ENCODE measurements around the gene HSD11B2. TPM values are rescaled to one million over a fixed set of nuclear protein-coding genes. Genes with fewer than 3 reads are reported as not detected.

HSD11B2 gene
- total RNA-seq, 1 experiment from 2014 or later, result 33.5 TPM

GRCh38 chr16:67426950-67427349 lies 4.0 kb upstream of the HSD11B2 start:
- Histone ChIP-seq H2BK12ac (ENCODE audit: insufficient read length, low read depth, low read length) (no peak overlapping the region), H3K14ac (ENCODE audit: insufficient read depth, low read length) (no peak overlapping the region; the same call in 1 of the 2 replicates), H2BK5ac (ENCODE audit: insufficient read length, low read length) (no peak overlapping the region), H3K9me3 (ENCODE audit: control insufficient read depth, low read depth, low read length) (no peaks in the 10 kb centered on the region), H2AFZ (ENCODE audit: low read length) (no peak overlapping the region), H3K79me2 (ENCODE audit: insufficient read depth, low read length) (no peaks in the 10 kb centered on the region; the same call in 1 of the 2 replicates), H3K23me2 (ENCODE audit: insufficient read length, low read depth, low read length, poor library complexity, severe bottlenecking) (peaks cover 13% of the 10 kb centered on the region), H3K56ac (ENCODE audit: insufficient read length, low read depth, low read length) (no peak overlapping the region), H2BK15ac (ENCODE audit: low read depth, low read length) (no peak overlapping the region), H4K20me1 (ENCODE audit: control insufficient read depth, insufficient read depth, insufficient read length) (no peaks in the 10 kb centered on the region), H4K5ac (ENCODE audit: insufficient read length, low read depth, low read length) (no peak overlapping the region), H3K27ac (ENCODE audit: insufficient read length, low read depth, low read length) (no peak overlapping the region), H4K8ac (replicated peaks; ENCODE audit: insufficient read length, low read depth, low read length) (no peak overlapping the region), H3K4me1 (ENCODE audit: insufficient read depth, low read length) (peaks cover 26% of the 10 kb centered on the region), H3T11ph (ENCODE audit: low read length) (no peak overlapping the region), H3K79me1 (ENCODE audit: insufficient read depth, low read depth, low read length, poor library complexity, severe bottlenecking) (no peaks in the 10 kb centered on the region), H2BK120ac (ENCODE audit: low read depth, low read length, poor library complexity, severe bottlenecking) (no peak overlapping the region), H2BK20ac (ENCODE audit: low read depth, low read length, poor library complexity, severe bottlenecking) (no peak overlapping the region), H3K9ac (ENCODE audit: extremely low read depth, insufficient read length, low read length) (no peak overlapping the region), H3K27me3 (ENCODE audit: insufficient read depth, low read length) (no peaks in the 10 kb centered on the region; the same call in 1 of the 2 replicates), H3K23ac (ENCODE audit: insufficient read length, low read depth, low read length) (no peak overlapping the region), H2AK5ac (ENCODE audit: insufficient read length, low read length) (no peak overlapping the region), H3K4ac (ENCODE audit: low read depth, low read length) (no peak overlapping the region), H3K18ac (ENCODE audit: insufficient read length, low read depth, low read length) (no peak overlapping the region), H4K91ac (ENCODE audit: insufficient read length, low read depth, low read length) (no peak overlapping the region), H3K4me2 (ENCODE audit: insufficient read depth, insufficient read length, low read length) (no peak overlapping the region)
- TF ChIP-seq, protein P1, sequence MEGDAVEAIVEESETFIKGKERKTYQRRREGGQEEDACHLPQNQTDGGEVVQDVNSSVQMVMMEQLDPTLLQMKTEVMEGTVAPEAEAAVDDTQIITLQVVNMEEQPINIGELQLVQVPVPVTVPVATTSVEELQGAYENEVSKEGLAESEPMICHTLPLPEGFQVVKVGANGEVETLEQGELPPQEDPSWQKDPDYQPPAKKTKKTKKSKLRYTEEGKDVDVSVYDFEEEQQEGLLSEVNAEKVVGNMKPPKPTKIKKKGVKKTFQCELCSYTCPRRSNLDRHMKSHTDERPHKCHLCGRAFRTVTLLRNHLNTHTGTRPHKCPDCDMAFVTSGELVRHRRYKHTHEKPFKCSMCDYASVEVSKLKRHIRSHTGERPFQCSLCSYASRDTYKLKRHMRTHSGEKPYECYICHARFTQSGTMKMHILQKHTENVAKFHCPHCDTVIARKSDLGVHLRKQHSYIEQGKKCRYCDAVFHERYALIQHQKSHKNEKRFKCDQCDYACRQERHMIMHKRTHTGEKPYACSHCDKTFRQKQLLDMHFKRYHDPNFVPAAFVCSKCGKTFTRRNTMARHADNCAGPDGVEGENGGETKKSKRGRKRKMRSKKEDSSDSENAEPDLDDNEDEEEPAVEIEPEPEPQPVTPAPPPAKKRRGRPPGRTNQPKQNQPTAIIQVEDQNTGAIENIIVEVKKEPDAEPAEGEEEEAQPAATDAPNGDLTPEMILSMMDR (conservative IDR thresholded peaks at IDR 0.05), result no peak
- H3K9me3 Mint-ChIP-seq, result no peaks in the 10 kb centered on the region
- H3K27me3 Mint-ChIP-seq (ENCODE audit: low read depth), result peaks cover 16% of the 10 kb centered on the region
- H3K36me3 Mint-ChIP-seq (ENCODE audit: insufficient read depth in 1 of 3, low read depth in 3 of 3), result no peaks in the 10 kb centered on the region; a peak in 1 of 7 replicates
- H3K4me3 Mint-ChIP-seq, result no peak overlapping the region; a peak in 1 of 5 replicates
- peaks cover 72% of the 10 kb centered on the region in 2 experiments for H3K4me1 Mint-ChIP-seq
- DNase-seq, result no peak
- no peak overlapping the region for H3K27ac Mint-ChIP-seq
- no CpG with 5 or more reads among the region's 7 CpGs for WGBS (ENCODE audit: extremely low coverage, insufficient read length, low lambda C conversion rate)

Measured in H9 (cell line).